H9 (cell line): Measurements from ENCODE around the gene TEKT4. TPM values are rescaled to one million over a fixed set of nuclear protein-coding genes. Genes with fewer than 3 reads are reported as not detected.

ENCODE experiments used
- DNase-seq: peaks from one replicate; pipeline ENCODE4 v3.0.0-alpha.2; 2017
- H2AFZ ChIP-seq: one replicate; pipeline ENCODE4 v1.6.1; 2013; ENCODE audit warnings: mild to moderate bottlenecking, low read length, control low read depth, moderate library complexity
- H2AK5ac ChIP-seq: 2 replicates; pipeline ENCODE4 v1.6.1; 2013; ENCODE audit warnings: low read length, control low read depth, mixed read lengths; ENCODE audit not compliant: insufficient read length
- H2BK120ac ChIP-seq: one replicate; pipeline ENCODE4 v1.6.1; 2013; ENCODE audit warnings: low read depth, mild to moderate bottlenecking, low read length, control low read depth, inconsistent platforms; ENCODE audit not compliant: poor library complexity, severe bottlenecking
- H2BK12ac ChIP-seq: 2 replicates; pipeline ENCODE4 v1.6.1; 2013; ENCODE audit warnings: low read length, control low read depth, mixed read lengths, low read depth; ENCODE audit not compliant: insufficient read length
- H2BK15ac ChIP-seq: 2 replicates; pipeline ENCODE4 v1.6.1; 2013; ENCODE audit warnings: low read depth, low read length, control low read depth
- H2BK20ac ChIP-seq: one replicate; pipeline ENCODE4 v1.6.1; 2013; ENCODE audit warnings: low read depth, mild to moderate bottlenecking, low read length, control low read depth, inconsistent platforms; ENCODE audit not compliant: poor library complexity, severe bottlenecking
- H2BK5ac ChIP-seq: 2 replicates; pipeline ENCODE4 v1.6.1; 2013; ENCODE audit warnings: low read length, control low read depth, mixed read lengths; ENCODE audit not compliant: insufficient read length
- H3K14ac ChIP-seq: 2 replicates; pipeline ENCODE4 v1.6.1; 2013; ENCODE audit warnings: low read length, control low read depth; ENCODE audit not compliant: insufficient read depth
- H3K18ac ChIP-seq: 2 replicates; pipeline ENCODE4 v1.6.1; 2013; ENCODE audit warnings: low read depth, mild to moderate bottlenecking, mixed read lengths, low read length, control low read depth; ENCODE audit not compliant: insufficient read length
- H3K23ac ChIP-seq: 2 replicates; pipeline ENCODE4 v1.6.1; 2013; ENCODE audit warnings: low read length, control low read depth, mixed read lengths, low read depth; ENCODE audit not compliant: insufficient read length
- H3K23me2 ChIP-seq: 2 replicates; pipeline ENCODE4 v1.6.1; 2013; ENCODE audit warnings: low read depth, mild to moderate bottlenecking, mixed read lengths, low read length, control low read depth; ENCODE audit not compliant: insufficient read length, poor library complexity, severe bottlenecking
- H3K27ac ChIP-seq: 2 replicates; pipeline ENCODE4 v1.5.1; 2013; ENCODE audit warnings: low read length, control low read depth, mixed read lengths, low read depth; ENCODE audit not compliant: insufficient read length
- H3K27me3 ChIP-seq: 2 replicates; pipeline ENCODE4 v1.6.1; 2013; ENCODE audit warnings: low read length, control low read depth, inconsistent platforms; ENCODE audit not compliant: insufficient read depth
- H3K4ac ChIP-seq: 2 replicates; pipeline ENCODE4 v1.6.1; 2013; ENCODE audit warnings: low read depth, mild to moderate bottlenecking, control low read depth, inconsistent platforms, low read length, moderate library complexity
- H3K4me1 ChIP-seq: 2 replicates; pipeline ENCODE4 v1.6.1; 2013; ENCODE audit warnings: low read length, control low read depth, inconsistent platforms; ENCODE audit not compliant: insufficient read depth
- H3K4me2 ChIP-seq: 2 replicates; pipeline ENCODE4 v1.6.1; 2013; ENCODE audit warnings: low read length, control low read depth, mixed read lengths; ENCODE audit not compliant: insufficient read length, insufficient read depth
- H3K56ac ChIP-seq: 2 replicates; pipeline ENCODE4 v1.6.1; 2013; ENCODE audit warnings: low read depth, mild to moderate bottlenecking, mixed read lengths, low read length, control low read depth; ENCODE audit not compliant: insufficient read length
- H3K79me1 ChIP-seq: 2 replicates; pipeline ENCODE4 v1.6.1; 2013; ENCODE audit warnings: low read depth, mild to moderate bottlenecking, moderate library complexity, low read length, control low read depth, inconsistent platforms; ENCODE audit not compliant: insufficient read depth, poor library complexity, severe bottlenecking
- H3K79me2 ChIP-seq: 2 replicates; pipeline ENCODE4 v1.6.1; 2013; ENCODE audit warnings: low read length, control low read depth, inconsistent platforms; ENCODE audit not compliant: insufficient read depth
- H3K9ac ChIP-seq: 2 replicates; pipeline ENCODE4 v1.6.1; 2013; ENCODE audit warnings: low read length, control low read depth, mixed read lengths; ENCODE audit not compliant: insufficient read length; ENCODE audit errors: extremely low read depth
- H3K9me3 ChIP-seq: one replicate; pipeline ENCODE4 v1.6.1; 2013; ENCODE audit warnings: low read depth, low read length, inconsistent platforms; ENCODE audit not compliant: control insufficient read depth
- H3T11ph ChIP-seq: one replicate; pipeline ENCODE4 v1.6.1; 2013; ENCODE audit warnings: mild to moderate bottlenecking, low read length, control low read depth, inconsistent platforms
- H4K20me1 ChIP-seq: one replicate; pipeline ENCODE4 v1.6.1; 2013; ENCODE audit not compliant: control insufficient read depth, insufficient read length, insufficient read depth
- H4K5ac ChIP-seq: 2 replicates; pipeline ENCODE4 v1.6.1; 2013; ENCODE audit warnings: low read depth, mild to moderate bottlenecking, mixed read lengths, low read length, control low read depth; ENCODE audit not compliant: insufficient read length
- H4K8ac ChIP-seq: replicated peaks from 2 replicates; pipeline ENCODE4 v1.6.1; 2013; ENCODE audit warnings: low read length, control low read depth, mixed read lengths, low read depth; ENCODE audit not compliant: insufficient read length
- H4K91ac ChIP-seq: 2 replicates; pipeline ENCODE4 v1.6.1; 2013; ENCODE audit warnings: low read depth, mild to moderate bottlenecking, moderate library complexity, mixed read lengths, low read length, control low read depth; ENCODE audit not compliant: insufficient read length
- H3K27ac Mint-ChIP-seq, 3 experiments: 2 replicates in 2 of 3; 3 replicates in 1 of 3; pipeline ENCODE4 v1.8.0; 2020 to 2021; ENCODE audit warnings: mixed read lengths in 3 of 3, mild to moderate bottlenecking in 1 of 3, moderate library complexity in 1 of 3
- H3K27me3 Mint-ChIP-seq: 2 replicates; pipeline ENCODE4 v1.8.0; 2021; ENCODE audit warnings: low read depth, mild to moderate bottlenecking, moderate library complexity, mixed read lengths
- H3K36me3 Mint-ChIP-seq, 3 experiments: 2 replicates in 2 of 3; 3 replicates in 1 of 3; pipeline ENCODE4 v1.8.0; 2020 to 2021; ENCODE audit warnings: low read depth in 3 of 3, mixed read lengths in 3 of 3; ENCODE audit not compliant: insufficient read depth in 1 of 3
- H3K4me1 Mint-ChIP-seq, 2 experiments: 2 replicates each; pipeline ENCODE4 v1.8.0; 2020; ENCODE audit warnings: mixed read lengths in 2 of 2
- H3K4me3 Mint-ChIP-seq, 2 experiments: 2 replicates in 1 of 2; 3 replicates in 1 of 2; pipeline ENCODE4 v1.8.0; 2020 to 2021; ENCODE audit warnings: mild to moderate bottlenecking in 2 of 2, mixed read lengths in 2 of 2, moderate library complexity in 1 of 2
- H3K9me3 Mint-ChIP-seq, 2 experiments: 2 replicates in 1 of 2; 3 replicates in 1 of 2; pipeline ENCODE4 v1.8.0; 2020; ENCODE audit warnings: mild to moderate bottlenecking in 2 of 2, mixed read lengths in 2 of 2, moderate library complexity in 1 of 2
- WGBS: extraction: QIAGEN DNeasy Blood & Tissue Kit; methylation state at CpG from one replicate; pipeline ENCODE4 v1.1.7; 2013; ENCODE audit warnings: missing lambda C conversion rate, low lambda C conversion rate, mixed read lengths; ENCODE audit not compliant: insufficient read length; ENCODE audit errors: extremely low coverage; 5-methylcytosine and 5-hydroxymethylcytosine counted together
- total RNA-seq: library from RNA; stranded (reverse); gene quantifications from 2 replicates; pipeline ENCODE4 v1.2.1, GENCODE V29; 2021
- TF ChIP-seq, protein P1 (sequence below): fragments of 200-600 bp; sonication (generic); conservative IDR thresholded peaks from 3 replicates; pipeline ENCODE4 v1.8.0; 2021; ENCODE audit warnings: antibody characterized with exemption, mild to moderate bottlenecking

Gene TEKT4
- total RNA-seq, 1 experiment from 2014 or later: not detected

- Histone ChIP-seq H3K18ac (no peak overlapping the region), H2BK12ac (no peak overlapping the region), H3K14ac (no peak overlapping the region), H2AFZ (no peak overlapping the region), H2BK15ac (no peak overlapping the region), H3K23ac (no peak overlapping the region), H4K5ac (no peak overlapping the region), H3K4me2 (no peak overlapping the region), H4K91ac (no peak overlapping the region), H3K27me3 (peaks cover 11% of the 10 kb centered on the region; the same call in 1 of the 2 replicates), H4K20me1 (no peaks in the 10 kb centered on the region), H3K23me2 (no peaks in the 10 kb centered on the region), H3K79me1 (no peaks in the 10 kb centered on the region), H4K8ac (no peak overlapping the region), H3K27ac (no peak overlapping the region), H3K9ac (no peak overlapping the region), H2AK5ac (no peak overlapping the region), H2BK20ac (no peak overlapping the region), H3K4me1 (no peaks in the 10 kb centered on the region; the same call in 1 of the 2 replicates), H3K9me3 (no peaks in the 10 kb centered on the region), H3K56ac (no peak overlapping the region), H3K79me2 (no peaks in the 10 kb centered on the region), H2BK5ac (no peak overlapping the region), H3K4ac (no peak overlapping the region), H2BK120ac (no peak overlapping the region), H3T11ph (no peak overlapping the region)
- H3K4me1 Mint-ChIP-seq: peaks cover 0 to 5% of the 10 kb centered on the region in 2 experiments; a peak in 2 of 4 replicates
- H3K36me3 Mint-ChIP-seq: no peaks in the 10 kb centered on the region; a peak in 1 of 7 replicates
- H3K27me3 Mint-ChIP-seq: peaks cover 87% of the 10 kb centered on the region
- TF ChIP-seq, protein P1, sequence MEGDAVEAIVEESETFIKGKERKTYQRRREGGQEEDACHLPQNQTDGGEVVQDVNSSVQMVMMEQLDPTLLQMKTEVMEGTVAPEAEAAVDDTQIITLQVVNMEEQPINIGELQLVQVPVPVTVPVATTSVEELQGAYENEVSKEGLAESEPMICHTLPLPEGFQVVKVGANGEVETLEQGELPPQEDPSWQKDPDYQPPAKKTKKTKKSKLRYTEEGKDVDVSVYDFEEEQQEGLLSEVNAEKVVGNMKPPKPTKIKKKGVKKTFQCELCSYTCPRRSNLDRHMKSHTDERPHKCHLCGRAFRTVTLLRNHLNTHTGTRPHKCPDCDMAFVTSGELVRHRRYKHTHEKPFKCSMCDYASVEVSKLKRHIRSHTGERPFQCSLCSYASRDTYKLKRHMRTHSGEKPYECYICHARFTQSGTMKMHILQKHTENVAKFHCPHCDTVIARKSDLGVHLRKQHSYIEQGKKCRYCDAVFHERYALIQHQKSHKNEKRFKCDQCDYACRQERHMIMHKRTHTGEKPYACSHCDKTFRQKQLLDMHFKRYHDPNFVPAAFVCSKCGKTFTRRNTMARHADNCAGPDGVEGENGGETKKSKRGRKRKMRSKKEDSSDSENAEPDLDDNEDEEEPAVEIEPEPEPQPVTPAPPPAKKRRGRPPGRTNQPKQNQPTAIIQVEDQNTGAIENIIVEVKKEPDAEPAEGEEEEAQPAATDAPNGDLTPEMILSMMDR: no peak
- H3K4me3 Mint-ChIP-seq: no peak overlapping the region
- no peaks in the 10 kb centered on the region for H3K9me3 Mint-ChIP-seq
- H3K27ac Mint-ChIP-seq: no peak overlapping the region
- WGBS: no CpG with 5 or more reads among the region's 4 CpGs
- no peak for DNase-seq
Measured at GRCh38 chr2:94869131-94869530, 2.1 kb upstream of the TEKT4 start.
